Activated T-cell treated with anti-CD3 and anti-CD28 coated beads for 24 hours (primary cell): ENCODE results near the gene CAB39L.
"Not testable (repeated sequence)": the region's sequence is repeated elsewhere in the genome, so short reads cannot be mapped to it uniquely, and the experiment has no call there.

ENCODE experiments used
- DNase-seq: peaks from one replicate; pipeline ENCODE4 v3.0.0-alpha.2; 2020; ENCODE audit warnings: low read depth

Gene CAB39L

DNA sequence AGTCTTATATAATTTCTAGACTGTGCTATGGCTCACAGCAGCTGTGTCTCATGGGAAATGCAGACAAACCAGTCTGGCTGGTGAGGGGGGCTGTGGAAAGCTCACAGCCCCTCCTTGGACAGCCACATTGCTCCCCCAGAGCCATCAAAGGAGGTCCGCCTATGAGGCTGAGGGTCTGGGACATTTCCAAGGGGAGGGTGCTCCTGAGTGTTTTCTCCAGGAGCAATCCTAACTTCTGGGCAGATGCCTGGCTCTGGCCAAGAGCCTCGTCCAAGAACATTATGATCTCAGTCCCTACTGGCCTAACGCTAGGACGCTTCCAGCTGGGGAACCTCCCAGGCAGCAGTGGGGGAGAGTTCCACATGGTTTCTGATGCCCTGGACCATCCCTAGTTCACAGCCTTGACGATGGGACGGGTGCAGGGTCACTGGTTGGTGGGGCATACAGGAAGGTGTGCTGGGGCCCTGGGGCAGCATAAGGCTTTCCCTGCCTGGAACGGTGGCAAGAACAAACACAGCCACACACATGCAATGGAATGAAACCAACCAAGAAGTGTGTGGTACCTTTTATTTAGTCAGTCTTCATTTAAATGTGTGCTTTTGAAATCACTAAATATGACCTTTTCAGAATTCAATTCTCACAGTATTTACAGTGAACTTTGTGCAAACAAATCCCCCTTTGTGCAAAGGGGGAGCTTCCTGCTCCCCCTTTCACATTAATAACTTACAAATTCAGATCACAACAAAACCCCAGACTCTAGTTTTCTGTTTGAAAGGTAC is 135.6 kb downstream of the CAB39L start:
- no peak for DNase-seq

GRCh38 chr13:49307365-49307764 is 136.5 kb downstream of the CAB39L start:
- no peak for DNase-seq

DNA sequence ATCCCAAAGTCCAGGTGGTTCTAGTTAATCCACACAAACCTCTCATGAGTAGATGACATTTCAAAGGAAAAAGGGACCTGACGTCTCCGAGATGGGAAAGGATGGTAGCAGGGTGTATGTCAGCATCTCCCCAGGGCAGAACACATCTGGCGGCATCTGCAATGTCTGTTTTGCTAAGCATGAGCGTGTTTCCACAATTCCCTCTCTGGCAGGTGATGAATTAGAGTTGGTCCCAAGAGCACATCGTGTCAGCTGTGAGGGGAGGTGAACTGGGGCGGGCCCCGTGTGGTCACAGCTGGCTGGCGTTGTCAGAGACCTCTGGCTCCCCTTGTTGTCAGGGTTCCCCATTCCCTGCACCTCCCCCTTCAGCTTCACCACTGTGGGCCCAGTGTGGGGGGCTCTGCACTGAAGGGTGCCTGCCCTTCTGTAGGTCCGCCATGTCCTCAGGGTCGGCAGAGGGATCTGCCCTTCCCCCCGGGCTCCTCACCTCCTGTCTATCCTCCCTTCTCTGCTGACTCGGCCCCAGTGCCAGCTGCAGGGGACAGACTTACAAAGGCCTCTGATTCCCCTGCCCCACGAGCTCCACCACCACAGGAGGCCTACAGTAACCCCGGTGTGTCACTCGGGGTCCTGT is 138.0 kb downstream of the CAB39L start:
- no peak for DNase-seq

- no peak for DNase-seq
Observed at GRCh38 chr13:49304763-49305700, 138.8 kb downstream of the CAB39L start.

DNA sequence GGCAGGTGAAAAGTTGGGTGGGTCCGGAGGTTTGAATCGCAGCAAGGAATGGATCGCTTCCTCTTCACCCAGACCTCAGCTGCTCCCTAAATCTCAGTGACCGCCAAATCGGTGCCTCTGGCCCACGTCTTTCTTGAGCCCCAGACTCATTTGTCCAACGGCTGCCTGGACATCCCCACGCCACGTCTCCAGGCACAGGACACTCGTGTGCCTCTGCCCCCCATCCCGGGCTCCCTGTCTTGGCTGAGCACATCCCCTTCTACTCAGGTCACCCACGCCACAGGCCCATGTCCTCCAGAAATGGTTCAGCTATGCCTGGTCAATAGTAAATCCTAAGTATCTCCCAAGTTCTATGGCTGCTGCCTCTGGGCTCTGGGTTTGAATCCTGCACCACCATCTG is 139.5 kb downstream of the CAB39L start:
- no peak for DNase-seq

GRCh38 chr13:49303533-49304252 is 140.2 kb downstream of the CAB39L start:
- no peak for DNase-seq

DNA sequence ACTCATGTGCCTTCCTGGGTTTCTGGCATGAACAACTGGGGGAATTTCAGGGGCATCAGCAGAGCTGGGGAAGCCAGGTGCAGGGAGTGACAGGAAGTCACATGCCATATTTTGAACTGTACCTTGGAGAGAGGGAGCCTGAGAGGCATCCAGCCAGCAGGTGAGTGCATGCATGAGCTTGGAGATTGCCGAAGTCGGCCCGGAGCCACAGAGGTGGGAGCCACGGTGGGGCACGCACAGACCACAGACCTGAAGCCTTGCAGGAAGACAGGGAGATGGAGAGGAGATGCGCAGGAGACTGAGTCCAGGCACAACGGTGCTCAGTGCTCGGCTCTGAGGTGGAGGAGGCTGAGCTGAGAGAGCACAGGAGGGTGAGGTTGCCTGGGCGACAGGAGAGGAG is 141.0 kb downstream of the CAB39L start:
- DNase-seq: no peak

GRCh38 chr13:49302222-49302621 is 141.6 kb downstream of the CAB39L start:
- DNase-seq: no peak

DNA sequence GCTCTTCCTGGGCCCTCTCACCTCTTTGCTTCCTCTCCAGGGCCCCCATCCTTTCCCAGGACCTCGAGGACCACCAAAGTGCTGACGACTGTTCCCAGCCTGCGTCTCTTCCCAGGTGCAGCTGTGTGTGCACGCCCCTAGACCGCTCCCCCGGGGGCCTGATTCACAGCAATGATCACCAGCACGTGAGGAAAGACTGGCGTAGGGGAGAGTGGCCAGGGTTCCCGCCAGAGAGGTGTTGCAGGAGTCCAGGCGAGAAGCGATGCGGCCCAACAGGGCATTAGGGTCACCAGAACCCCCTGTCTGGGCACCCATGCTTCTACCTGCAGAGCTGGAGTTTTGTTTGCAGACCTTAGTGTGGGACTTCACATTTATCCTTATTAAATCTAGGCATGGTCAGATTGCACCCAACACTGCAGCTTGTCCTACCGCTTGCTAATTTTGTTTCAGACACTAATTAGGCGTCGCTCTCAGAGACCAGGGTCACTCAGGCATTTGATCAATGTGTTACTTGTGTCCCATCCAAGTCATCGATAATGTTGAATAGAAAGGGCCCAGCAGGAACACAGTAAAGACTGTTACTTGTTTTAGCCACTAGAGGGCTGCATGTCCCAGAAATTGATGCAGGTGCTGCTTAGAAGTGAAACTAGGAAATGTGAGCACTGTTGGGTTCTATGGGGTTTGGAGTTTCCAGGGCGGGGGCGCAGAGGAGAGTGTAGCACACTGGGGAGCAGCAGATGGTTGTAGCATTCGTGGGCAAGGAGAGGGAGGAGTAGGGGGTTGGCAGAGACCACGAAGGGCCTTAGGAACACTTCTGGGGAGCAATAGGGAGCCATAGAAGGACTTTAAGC is 142.9 kb downstream of the CAB39L start:
- peak; percentile 61 for DNase-seq

DNA sequence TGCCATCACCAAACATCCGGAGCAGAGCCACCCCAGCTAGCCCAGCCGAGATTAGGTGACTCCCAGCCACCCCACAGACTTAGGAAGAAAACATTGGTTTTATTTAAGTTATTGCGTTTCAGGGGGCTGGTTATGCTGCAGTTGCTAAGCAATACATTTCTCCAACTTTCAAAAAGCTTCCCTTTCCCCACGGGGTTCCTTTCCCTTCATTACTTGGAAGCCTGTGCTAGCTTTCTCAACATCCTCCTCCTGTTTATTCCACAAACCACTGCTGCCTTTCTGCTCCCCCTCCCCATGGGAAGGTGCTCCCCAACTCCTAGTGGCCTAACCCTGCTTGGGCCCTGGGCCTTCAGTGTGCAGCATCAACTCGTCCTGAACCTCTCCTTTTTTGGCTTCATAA is 143.6 kb downstream of the CAB39L start:
- no peak for DNase-seq

DNA sequence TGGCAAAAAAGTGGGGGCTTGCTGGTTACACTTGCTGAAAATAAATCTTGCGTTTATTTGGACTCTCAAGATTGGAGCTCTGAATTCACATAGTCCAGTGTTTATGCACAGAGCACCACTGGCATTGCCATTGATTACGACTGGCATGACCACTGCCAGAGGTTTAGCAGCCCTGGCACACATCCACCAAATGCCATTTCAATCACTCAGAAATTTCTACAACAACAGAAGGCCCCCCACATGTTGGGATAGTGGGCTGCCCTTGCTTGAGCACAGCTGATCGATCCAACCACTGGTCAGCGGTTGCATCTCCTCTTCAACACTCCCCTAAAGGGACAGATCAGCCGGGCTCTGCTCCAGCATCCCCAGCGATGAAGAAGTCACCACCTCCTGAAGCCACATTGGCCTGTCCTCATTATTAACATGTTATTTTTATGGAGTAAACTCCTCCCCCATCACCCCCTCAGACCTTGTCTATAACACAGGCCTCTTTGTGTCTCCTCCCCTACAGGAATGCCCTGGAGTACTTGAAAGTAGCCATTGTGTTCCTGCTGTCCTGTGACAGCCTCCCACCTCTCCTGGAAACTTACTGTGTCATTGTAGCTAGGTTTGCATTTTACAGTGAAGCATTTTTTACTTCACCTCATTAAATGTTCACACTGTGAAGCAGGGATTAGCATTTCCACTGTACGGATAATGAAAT is 144.8 kb downstream of the CAB39L start:
- no peak for DNase-seq

DNA sequence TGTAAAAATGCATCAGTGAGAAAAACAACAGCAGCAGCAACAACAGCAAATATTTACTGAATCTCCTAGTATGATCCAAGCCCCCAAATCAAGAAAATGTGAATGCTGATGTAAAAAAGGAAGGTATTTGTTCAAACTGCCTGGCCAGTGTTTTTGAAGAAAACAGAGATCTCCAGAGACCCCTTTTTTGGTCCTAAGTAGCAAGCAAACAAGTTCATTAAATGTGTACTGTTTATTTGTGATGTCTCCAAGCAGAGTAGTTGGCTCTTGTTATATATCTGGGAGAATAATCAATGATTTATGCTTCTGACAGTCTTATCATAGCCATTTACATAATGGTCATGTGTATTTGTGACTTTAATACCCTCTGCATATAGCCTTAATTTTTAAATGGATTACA is 145.4 kb downstream of the CAB39L start:
- DNase-seq: no peak

GRCh38 chr13:49297338-49297737 is 146.5 kb downstream of the CAB39L start:
- DNase-seq: no peak

DNA sequence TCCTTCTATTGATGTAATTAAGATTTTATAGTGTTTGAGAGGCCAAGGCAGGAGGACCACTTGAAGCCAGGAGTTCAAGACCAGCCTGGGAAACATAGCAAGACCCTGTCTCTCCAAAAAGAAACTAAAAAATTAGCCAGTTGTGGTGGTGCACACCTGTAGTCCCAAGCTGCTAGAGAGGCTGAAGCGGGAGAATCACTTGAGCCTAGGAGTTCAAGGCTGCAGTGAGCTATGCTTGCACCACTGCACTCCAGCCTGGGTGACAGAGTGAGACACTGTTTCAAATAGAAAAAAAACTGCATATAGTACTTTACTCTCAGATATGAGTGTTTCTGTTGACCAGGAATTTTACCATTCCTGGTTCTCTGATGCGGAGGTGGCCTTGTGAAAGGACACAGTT is 147.2 kb downstream of the CAB39L start:
- DNase-seq: no peak

DNA sequence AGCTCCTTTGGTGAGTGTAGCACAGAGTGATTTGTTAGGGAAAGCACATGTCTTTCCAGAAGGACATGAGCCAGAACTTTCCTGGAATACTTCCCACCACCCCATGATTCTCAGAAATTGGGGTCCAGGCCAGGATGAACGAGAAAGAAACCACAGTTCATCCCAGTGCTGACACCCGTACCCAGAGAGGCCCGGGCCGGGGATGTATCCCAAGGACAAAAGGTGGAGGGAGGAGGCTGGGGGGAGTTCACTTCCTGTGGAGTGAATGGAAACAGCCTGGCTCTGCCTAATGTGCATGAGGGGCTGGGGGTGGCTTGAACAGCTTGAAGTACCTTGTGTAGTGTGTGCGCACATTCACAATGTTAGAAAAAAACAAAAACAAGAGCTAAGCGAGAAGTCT is 148.6 kb downstream of the CAB39L start:
- no peak for DNase-seq

DNA sequence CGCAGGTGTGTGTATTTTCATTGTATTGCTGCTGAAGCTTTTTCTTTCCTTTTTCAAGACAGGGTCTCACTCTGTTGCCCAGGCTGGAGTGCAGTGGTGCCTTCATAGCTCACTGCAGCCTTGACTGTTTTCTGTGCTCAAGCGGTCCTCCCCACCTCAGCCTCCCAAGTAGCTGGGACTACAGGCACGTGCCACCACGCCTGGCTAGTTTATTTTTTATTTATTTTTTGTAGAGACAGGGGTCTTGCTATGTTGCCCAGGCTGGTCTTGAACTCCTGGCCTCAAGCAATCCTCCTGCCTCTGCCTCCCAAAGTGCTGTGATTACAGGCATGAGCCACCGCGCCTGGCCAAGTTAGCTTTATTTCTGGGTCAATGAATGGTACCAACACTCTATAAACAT is 149.1 kb downstream of the CAB39L start:
- DNase-seq: not testable (repeated sequence)

- no peak for DNase-seq
Observed at GRCh38 chr13:49292742-49293486, 150.9 kb downstream of the CAB39L start.

DNA sequence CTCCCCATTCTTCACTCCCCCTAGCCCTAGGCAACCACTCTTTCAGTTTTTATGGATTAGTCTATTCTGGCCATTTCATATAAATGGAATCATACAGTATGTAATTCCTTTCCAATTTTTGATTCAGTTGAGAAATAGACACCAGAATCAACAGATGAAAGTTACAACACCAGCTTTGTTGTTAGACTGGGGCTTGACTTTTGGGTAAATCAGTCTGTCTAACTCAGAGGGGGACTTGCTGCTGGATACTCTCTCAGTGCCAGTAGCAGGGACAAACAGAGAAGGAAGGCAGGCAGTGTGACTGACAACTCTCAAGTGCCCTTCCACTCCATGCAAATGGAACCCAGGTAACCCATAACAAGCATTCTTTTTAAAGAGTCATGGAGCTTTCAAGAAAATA is 155.4 kb downstream of the CAB39L start:
- no peak for DNase-seq

DNA sequence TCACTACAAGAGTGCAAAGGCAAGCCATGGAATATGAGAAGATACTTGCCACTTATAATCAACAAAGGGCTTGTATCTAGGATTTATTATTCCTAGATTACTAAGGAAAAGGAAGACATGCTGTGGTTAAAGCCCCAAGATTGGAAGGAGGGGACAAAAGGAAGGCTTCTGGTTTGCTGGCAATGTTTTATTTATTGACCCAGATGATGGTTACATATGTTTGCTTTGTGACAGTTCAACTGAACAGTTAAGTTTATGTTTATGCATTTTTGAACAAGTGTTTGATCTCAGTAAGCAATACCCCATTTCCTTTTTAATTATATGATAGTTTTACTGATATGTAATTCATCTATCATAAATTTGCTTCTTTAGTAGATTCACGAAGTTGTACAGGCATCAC is 155.9 kb downstream of the CAB39L start:
- DNase-seq: no peak

- no peak for DNase-seq
Observed at GRCh38 chr13:49279885-49280284, 164.0 kb downstream of the CAB39L start.
